ENCODE data around the gene SPRYD3.

SPRYD3 gene

GRCh38 chr12:53100466-53101151, 21.4 kb upstream of the SPRYD3 start:
- no peak overlapping the region for H3K4me3 ChIP-seq (ENCODE audit: control insufficient read depth, low read depth, low read length)
- TF ChIP-seq CTCF (IDR thresholded peaks at IDR 0.05; ENCODE audit: control insufficient read depth, insufficient read depth, low read depth, low read length, missing control alignments) = no peak
- no peak for DNase-seq (ENCODE audit: low read depth)

- peak; percentile 91 for DNase-seq (ENCODE audit: low read depth)
- peak; percentile 98 for TF ChIP-seq CTCF (IDR thresholded peaks at IDR 0.05; ENCODE audit: control insufficient read depth, insufficient read depth, low read depth, low read length, missing control alignments)
- peak overlapping the region; percentile 76 for H3K4me3 ChIP-seq (ENCODE audit: control insufficient read depth, low read depth, low read length)
Measured at GRCh38 chr12:53099071-53099882, 20.1 kb upstream of the SPRYD3 start.

- no peak for DNase-seq (ENCODE audit: low read depth)
- H3K4me3 ChIP-seq (ENCODE audit: control insufficient read depth, low read depth, low read length) = peak overlapping the region; percentile 76
- TF ChIP-seq CTCF (IDR thresholded peaks at IDR 0.05; ENCODE audit: control insufficient read depth, insufficient read depth, low read depth, low read length, missing control alignments) = no peak
Measured at GRCh38 chr12:53098354-53098981, 19.3 kb upstream of the SPRYD3 start.

GRCh38 chr12:53097564-53098353, 18.6 kb upstream of the SPRYD3 start, which contains the start of gene IGFBP6:
TSS of gene IGFBP6 (plus strand) at chr12:53097667. CDS start at chr12:53097718, 51 bp downstream.
- H3K4me3 ChIP-seq (ENCODE audit: control insufficient read depth, low read depth, low read length) = peak within 1 kb of the TSS; percentile 76
- no peak for TF ChIP-seq CTCF (IDR thresholded peaks at IDR 0.05; ENCODE audit: control insufficient read depth, insufficient read depth, low read depth, low read length, missing control alignments)
- no peak for DNase-seq (ENCODE audit: low read depth)

- DNase-seq (ENCODE audit: low read depth) = no peak
- H3K4me3 ChIP-seq (ENCODE audit: control insufficient read depth, low read depth, low read length) = peak overlapping the region; percentile 76
- TF ChIP-seq CTCF (IDR thresholded peaks at IDR 0.05; ENCODE audit: control insufficient read depth, insufficient read depth, low read depth, low read length, missing control alignments) = no peak
Measured at GRCh38 chr12:53097207-53097563, 18.0 kb upstream of the SPRYD3 start.

GRCh38 chr12:53096759-53097158, 17.6 kb upstream of the SPRYD3 start:
- H3K4me3 ChIP-seq (ENCODE audit: control insufficient read depth, low read depth, low read length) = peak overlapping the region; percentile 76
- no peak for DNase-seq (ENCODE audit: low read depth)

More at GRCh38 chr12:53096759-53097158, 17.6 kb upstream of the SPRYD3 start:
- no peak for TF ChIP-seq CTCF (IDR thresholded peaks at IDR 0.05; ENCODE audit: control insufficient read depth, insufficient read depth, low read depth, low read length, missing control alignments)

All from AG09309 (cell line).